Right renal pelvis (tissue), 4 donors: ENCODE measurements around the gene IGFL4. TPM values are rescaled to one million over a fixed set of nuclear protein-coding genes. Genes with fewer than 3 reads are reported as not detected.

ENCODE experiments used
- DNase-seq, 4 donors: peaks; one replicate each; pipeline ENCODE4 v3.0.0-alpha.2; 2013; ENCODE audit warnings: low read depth in 4 of 4, low spot score in 3 of 4, missing footprints in 1 of 4
- polyA plus RNA-seq, 4 donors: library from polyadenylated mRNA; unstranded; fragments of 120-200 nt; gene quantifications; one replicate each; pipeline ENCODE4 v1.2.1, GENCODE V29; 2013; ENCODE audit not compliant: insufficient read length in 4 of 4

The IGFL4 gene
- under 1 TPM; 0.18 to 0.43 (median 0.30) TPM for polyA plus RNA-seq

DNA sequence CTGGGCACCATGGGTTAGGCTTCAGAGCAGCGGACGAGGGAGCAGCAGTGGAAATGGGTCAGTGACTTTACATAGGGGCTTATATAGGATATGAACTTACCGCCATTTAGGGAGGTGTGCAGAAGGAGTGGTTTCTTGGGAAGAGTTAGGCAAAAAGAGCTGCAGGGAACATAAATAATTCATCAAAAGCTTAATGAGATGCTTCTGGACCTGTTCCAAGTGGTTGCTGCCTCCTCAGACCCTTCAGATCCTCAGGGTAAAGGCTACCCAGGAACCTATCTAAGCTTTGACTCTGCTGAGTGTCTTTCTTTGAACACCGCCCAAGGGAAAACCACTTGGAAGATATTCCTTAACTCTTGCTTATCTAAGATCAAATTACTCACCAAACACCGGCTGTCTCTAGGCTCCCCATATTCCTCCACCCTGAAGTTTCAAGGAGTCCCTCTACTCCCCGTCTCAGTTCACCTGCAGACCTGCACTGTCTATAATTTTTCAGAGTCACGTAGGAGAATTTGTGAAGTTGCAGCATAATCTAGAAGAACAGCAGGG lies at the start of gene IGFL4:
TSS of gene IGFL4 (minus strand) at position 51 of the 549 bp plus-strand sequence. CDS start at position 11, 40 bp downstream.
- DNase-seq: peak in 1 of 4 donors; percentile 12

DNA sequence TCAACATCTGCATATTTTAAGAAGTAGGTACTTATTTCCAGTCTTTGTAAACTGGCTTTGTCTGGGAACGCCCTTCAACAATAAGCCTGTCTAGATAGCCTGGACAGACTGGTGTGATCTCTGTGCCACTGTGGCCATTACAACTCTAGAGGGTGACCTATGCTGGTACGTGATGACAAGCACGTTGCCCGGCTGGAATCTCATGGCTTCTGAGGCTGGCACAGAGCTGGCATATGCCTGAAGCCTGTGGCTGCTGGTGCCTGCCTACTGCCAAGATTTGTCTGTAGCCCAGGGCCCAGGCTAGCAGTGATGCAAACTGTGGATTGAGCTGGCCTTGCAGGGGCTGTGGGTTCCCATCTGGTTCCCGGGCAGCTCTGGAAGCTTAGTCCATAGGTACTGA lies 49.6 kb upstream of the IGFL4 start:
- no peak for DNase-seq

DNA sequence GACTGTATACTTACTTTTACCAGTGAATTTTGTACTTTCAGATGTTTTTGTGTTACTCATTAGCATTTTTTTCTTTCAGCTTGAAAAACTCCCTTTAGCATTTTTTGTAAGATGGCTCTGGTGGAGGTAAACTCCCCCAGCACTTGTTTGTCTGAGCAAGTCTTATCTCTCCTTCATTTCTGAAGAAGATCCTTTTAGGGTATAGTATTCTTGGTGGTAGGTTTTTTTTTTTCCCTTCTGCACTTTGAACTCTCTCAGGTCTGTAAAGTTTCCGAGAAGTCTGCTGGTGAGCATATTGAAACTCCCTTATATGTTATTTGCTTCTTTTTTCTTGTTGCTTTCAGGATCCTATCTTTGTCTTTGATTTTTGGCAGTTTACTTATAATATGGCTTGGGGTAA lies 48.6 kb upstream of the IGFL4 start:
- no peak for DNase-seq

DNA sequence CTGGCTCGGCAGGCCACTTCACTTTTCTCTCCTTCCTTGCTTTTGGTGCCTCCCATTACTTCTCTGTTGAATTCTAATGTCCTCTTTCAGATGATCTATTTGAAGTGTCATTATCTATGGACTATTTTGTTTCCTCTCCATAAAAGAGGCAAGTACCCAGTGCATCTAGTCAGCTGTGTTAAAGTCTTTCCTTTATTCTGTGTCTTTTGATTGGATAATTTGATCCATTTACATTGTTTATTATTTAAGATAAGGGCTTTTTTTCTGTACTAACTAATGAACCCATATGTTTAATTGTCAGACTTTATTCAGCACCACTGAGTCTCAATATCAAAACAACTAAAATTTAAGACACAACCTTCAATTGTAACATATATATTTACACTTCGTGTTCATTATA lies 47.3 kb upstream of the IGFL4 start:
- DNase-seq: no peak

DNA sequence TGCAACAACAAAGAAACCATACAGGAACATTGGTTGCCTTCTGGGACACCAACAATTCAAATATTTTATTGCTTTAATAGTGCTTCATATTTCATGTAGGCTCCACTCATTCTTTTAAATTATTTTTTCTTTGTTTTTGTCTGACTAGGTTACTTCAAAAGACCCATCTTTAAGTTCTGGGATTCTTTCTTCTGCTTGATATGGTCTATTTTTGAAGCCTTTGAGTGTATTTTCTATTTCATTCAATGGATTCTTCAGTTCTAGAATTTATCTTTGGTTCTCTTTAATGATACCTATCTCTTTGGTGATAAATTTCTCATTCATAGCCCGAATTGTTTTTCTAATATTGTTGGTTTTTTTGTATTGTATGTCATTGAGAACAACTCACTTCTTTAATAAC lies 45.1 kb upstream of the IGFL4 start:
- no peak for DNase-seq

DNA sequence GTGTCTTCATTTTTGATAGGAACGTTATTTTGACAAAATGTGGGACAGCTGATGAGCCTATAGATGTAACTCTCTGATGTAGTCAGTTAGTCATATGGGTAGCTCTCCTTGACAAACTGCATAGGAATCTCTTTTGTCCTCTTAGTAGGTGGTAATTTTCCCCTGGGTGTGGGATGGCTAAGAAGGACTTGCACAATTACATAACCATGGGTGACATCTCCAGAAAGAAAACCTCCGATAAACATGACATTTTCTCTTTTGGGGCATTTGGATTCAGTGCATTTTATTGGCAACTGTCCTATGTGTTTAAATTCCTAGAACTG lies 41.9 kb upstream of the IGFL4 start:
- DNase-seq: no peak

DNA sequence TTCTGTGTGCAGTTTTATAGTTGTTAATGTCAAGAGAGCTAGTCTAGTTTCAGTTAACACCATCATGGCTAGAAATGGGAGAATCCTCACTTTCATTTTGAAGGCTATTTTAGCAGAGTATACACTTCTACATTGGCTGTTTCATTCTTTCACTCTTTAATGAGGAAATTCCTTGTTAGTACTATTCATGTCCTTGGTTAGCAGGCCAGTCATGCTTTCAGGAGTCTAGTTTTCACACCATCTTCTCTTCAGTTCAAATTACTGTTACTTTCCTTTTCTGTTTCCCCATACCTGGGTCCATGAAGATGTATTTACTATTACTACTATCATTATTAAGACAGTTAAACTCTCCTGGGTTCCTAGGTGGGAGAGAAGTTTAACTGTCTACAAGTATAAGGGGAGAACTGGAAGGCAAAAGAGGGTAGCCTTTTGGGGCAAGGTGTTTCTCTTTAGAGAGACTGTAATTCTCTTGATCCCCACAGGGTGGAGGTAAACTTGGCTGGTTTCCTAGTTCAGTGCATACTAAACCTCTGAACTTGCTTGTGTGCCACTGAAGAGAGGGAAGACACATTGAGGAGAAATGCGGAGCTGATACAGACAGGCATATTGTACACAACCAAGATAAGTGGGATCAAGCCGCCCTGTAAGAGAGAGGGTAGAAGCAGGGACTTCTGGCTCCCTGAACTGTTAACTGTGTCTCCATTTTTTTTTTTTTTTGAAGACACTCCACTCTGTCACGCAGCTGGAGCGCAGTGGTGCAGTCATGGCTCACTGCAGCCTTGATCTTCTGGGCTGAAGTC lies 41.3 kb upstream of the IGFL4 start:
- DNase-seq: no peak

DNA sequence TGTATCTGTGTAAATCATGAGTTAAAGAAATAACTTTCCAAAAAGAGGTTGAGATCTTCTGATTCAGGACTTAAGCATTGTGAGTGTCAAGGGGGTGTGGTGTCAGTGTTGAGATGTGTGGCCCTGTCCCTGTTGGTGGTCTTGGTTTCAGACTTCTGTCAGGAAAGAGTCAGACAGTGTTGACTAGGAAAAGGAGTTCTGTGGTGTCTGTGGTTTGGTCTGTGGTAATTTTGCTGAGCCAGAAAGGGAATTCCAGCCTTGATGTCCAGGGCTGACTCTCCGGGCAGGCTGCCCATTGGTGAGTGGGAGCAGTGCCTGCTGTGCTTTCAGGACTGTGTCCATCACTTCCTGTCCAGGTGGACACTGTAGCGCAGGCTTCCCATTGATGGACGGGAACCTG lies 39.8 kb upstream of the IGFL4 start:
- no peak for DNase-seq

DNA sequence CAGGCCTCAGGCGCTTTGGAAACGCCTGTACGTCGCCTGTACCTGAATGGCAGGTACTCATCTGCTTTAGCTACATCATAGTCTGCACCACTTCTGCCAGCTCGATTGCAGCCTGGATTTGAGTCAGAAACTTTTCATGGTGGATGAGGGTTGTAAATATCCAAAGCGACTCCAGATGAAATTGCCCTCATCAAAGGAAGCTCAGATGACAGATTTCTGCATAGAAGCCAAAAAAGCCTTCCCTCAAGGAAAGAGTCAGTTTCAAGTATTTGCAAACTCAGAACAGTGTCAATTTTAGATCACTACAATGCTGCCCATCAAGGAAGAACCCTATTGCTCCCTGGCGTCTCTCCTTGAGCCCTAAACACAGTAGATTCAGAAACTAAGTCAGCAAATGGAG lies 38.8 kb upstream of the IGFL4 start:
- DNase-seq: no peak

DNA sequence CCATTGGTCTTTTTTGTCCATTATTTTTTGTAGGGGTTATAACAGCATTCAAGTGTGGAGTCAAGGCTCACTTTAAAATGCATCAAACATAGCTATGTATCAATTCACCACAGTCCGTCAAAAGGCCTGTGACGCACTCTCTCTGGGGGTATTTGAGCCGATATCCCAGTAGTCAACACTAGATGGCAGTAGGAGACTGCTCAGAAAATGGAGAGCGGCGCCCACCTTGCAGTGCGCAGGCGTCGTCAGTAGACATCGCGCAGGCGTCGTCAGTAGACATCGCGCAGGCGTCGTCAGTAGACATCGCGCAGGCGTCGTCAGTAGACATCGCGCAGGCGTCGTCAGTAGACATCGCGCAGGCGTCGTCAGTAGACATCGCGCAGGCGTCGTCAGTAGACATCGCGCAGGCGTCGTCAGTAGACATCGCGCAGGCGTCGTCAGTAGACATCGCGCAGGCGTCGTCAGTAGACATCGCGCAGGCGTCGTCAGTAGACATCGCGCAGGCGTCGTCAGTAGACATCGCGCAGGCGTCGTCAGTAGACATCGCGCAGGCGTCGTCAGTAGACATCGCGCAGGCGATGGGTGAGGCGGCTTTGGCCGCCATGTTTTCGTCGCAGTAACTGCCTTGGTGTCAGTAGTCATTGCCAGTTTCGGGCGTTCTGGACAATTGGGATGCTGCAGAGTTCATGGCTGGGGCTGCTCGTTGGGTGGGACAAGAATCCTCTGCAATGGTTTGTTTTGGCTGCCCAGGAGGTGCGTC lies 38.0 kb upstream of the IGFL4 start:
- peak; percentile 20 to 47 (median 28) for DNase-seq

DNA sequence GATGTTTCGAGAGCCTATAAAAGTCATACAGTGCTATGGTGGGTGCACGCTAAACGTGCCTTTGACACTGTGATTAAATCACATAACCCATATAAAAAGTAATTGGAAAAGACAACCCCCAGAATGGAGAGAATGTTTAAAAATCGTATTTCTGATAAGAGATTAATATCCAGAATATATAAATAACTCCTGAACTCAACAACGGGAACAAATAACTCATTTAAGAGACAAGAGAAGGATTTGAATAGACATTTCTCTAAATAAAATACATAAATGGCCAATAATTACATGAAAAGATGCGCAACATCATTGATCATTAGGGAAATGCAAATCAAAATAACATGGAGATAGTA lies 37.0 kb upstream of the IGFL4 start:
- DNase-seq: no peak

DNA sequence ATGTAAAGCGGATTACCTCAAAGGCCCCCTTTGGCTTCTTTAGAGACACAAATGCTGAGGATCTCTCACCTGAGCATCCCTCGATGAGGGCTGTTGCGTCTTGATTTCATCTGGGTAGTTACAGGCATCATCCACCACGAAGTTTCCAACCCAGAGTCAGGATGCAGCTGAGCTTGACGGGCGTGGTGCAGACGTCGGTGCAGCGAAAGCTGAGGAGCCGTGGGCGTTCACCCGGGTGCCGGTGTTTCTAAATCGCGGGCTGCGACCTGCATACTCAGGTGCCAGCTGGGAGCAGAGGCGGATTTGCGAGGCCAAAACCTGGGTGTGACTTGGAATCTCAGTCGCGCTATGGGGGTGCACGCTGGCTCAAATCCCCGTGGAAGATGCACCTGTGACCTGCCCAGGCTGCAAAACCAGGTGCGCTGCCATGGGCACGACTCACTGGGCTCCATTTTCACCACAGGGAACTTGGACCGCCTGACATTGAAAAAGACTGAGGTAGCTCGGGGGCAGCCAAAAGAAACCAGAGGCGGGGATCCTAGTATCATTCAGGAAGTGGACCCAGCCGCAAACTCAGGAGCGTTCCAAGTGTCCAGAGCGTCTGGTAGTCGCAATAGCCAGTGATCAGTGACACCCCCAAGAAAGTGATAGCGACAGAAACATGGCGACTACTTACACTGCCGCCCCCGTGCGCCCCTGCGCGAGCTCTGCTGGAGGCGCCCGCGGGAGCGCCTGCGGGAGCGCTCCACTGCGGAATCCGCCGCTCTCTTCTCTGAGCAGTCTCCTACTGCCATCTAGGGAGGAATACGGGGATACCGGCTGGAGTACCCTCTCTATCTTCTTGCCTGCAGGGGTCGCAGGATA lies 36.4 kb upstream of the IGFL4 start:
- DNase-seq: peak; percentile 50 to 60 (median 58)

DNA sequence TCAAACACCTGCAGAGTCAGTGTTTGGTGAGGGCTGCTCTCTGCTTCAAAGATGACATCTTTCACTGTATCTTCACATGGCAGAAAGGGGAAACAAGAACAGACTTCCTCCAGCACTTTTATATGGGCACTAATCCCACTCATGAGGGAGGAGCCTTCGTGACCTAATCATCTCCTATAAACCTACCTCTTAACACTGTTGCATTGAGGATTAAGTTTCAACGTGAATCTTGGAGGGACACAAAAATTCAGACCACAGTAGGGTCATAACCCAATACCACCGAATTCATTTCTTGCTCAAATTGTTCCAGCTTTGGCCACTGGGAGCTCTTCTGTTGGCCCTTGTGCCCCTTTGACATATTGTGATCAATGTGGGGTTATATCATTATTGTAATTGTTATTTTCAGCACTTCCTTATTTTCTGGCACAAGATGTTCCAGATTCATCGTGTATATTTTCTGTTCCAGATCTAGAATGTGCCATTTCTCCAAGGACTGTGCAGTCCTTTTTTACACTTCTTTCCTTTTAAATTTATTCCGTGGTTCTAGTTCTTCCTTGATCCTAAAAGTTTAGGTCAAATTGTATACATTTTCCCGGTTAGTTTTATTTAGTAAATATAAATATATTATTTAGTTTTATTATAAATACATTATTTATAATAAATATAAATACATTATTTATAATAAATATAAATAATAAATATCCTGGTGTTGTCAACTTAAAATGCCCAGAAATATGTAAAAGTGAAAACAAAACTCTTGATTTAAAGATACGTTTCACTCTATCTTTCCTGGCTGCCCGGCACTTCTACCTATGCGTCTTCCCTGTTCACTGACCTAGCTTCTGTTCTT lies 35.5 kb upstream of the IGFL4 start:
- DNase-seq: no peak

DNA sequence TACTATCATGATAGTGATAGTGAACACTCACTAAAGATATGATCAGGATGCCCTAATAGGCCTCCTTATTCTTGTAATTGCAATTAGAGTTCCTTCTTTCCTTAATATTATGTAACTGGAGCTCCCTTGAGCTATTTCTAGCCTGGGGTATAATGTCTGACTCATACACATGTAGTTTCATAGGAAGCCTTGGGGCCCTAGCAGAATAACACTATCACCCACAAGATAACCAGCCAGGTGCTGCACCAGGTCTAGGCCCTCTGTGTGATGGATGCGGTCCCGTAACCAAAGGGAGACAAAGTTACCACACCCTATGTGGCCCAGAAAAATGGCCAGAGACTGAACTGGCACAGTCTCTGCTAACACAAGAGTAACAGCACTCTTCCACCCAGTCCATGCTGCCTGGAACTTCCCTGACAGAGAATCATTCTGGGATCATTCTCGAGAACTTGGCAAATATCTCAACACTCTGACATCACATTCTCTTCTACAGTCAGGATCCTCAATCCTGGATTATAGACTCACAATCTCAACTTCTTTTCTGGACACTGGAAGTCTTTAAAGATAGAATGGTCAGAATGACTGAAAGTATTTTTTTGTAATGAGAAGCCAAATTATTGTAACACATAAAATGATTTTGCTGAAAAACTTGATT lies 32.6 kb upstream of the IGFL4 start:
- DNase-seq: no peak

DNA sequence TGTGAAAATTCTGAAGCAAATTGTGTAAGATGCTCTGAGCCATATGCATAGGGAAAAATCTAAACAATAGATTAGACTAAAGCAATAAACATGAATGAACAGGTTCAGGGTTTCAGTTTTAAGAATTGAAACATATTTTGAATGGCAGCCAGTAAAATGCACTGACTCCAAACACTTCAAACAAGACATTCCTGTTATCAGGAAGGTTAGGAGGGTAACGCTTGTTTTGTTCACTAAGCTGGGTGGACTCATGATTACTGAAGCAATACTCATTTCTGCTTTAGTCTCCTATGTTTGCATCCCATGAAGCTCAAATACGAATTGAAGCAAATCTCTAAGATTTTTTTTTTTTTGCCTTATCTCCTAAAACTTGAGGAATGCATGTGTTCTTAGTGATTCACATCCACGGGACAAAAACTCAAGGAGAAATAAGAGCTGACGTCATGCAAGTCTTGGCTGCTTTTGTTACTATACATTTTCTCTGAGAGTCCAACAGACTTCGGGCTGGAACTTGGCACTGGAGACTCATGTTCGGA lies 29.1 kb upstream of the IGFL4 start:
- no peak for DNase-seq

DNA sequence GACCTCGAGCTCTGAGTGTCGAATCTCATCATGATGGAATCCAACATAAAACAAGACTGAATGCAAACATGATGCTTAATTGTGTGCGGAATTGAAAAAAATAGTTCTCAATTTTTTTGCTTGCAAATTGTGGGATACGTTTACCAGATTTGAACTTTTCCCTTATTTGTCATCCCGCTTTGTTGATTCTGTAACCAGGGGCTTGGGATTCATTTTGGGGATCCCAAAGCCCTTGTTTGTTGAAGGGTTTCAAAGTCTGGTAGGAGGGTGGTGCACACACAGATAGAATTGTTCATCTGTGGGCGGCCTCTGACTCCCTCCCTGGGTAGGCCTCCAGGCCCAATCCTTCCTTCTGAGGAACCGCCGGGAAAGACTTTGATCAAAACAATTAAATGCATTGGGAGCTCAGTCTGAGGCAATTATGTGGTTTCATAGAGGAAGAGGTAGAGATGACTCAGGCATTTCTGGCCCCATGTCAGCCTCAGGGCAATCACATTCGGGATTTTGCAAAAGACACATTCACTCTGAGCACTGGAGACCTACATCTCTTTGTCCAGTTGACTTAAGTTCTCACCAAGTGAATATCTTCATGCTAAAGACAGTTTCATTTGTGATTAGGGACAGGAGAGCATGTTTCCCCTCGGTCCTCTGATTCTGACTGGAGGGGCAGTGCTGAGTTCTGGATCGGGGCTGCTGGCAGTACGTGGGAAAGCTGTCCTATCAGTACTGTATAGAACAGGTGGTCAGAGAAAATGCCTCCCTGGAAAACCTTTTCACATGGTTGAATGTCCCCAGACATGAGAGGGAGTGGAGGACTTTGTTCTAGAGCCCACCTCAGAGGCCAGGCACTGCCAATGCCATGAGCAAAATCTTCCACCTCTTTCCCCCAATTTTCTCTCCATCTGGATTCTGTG lies 27.8 kb upstream of the IGFL4 start:
- DNase-seq: no peak

DNA sequence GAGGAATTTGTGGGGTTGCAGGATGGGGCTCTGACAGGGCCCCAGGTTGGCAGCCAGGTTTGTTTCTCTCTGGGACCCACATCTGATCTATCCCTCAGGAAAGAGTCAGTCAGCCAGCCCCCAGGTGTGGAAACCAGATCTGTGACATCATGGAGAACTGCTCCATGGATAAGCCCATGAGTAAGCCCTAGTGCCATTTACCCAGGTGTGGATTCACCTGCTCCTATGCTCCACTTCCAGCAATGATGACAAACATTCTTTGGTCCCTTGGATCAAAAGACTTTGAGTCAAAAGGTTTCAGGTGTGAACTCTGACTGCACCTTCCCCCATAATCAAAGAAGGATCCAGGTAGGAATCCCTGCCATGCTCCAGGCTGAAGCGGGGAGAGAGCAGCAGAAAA lies 26.9 kb upstream of the IGFL4 start:
- DNase-seq: no peak

DNA sequence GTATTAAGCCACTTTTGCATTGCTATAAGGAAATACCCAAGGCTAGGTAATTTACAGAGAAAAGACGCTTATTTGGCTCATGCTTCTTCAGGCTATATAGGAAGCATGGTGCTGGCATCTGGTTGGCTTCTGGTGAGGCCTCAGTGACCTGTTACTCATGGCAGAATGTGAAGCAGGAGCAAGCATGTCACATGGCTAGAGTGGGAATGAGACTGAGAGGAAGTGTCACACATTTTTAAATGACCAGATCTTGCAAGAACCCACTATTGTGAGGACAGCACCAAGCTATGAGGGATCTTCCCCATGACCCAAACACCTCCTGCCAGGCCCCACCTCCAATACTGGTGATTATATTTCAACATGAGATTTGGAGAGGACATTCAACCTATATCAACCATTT lies 25.7 kb upstream of the IGFL4 start:
- DNase-seq: no peak
